ENCODE measurements around the gene NT5C2.

NT5C2 gene

GRCh38 chr10:103120546-103120945, 72.5 kb downstream of the NT5C2 start:
- no peak for DNase-seq

- no peak for DNase-seq
Observed at GRCh38 chr10:103117247-103117646, 75.8 kb downstream of the NT5C2 start.

- DNase-seq, result no peak
Observed at GRCh38 chr10:103114876-103115275, 78.2 kb downstream of the NT5C2 start.

- peak; percentile 22 for DNase-seq
Observed at GRCh38 chr10:103111918-103112877, 80.9 kb downstream of the NT5C2 start.

- DNase-seq, result peak; percentile 3
Observed at GRCh38 chr10:103111031-103111917, 81.8 kb downstream of the NT5C2 start.

- DNase-seq, result no peak
Observed at GRCh38 chr10:103110407-103110806, 82.7 kb downstream of the NT5C2 start.

GRCh38 chr10:103109821-103110220, 83.3 kb downstream of the NT5C2 start:
- no peak for DNase-seq

- no peak for DNase-seq
Observed at GRCh38 chr10:103106539-103106938, 86.5 kb downstream of the NT5C2 start.

- no peak for DNase-seq
Observed at GRCh38 chr10:103105462-103105861, 87.6 kb downstream of the NT5C2 start.

- no peak for DNase-seq
Observed at GRCh38 chr10:103104721-103105120, 88.4 kb downstream of the NT5C2 start.

GRCh38 chr10:103103989-103104388, 89.1 kb downstream of the NT5C2 start:
- no peak for DNase-seq

- DNase-seq, result no peak
Observed at GRCh38 chr10:103102195-103102594, 90.9 kb downstream of the NT5C2 start.

GRCh38 chr10:103100620-103101019, 92.5 kb downstream of the NT5C2 start:
- DNase-seq, result no peak

GRCh38 chr10:103098240-103098639, 94.8 kb downstream of the NT5C2 start:
- no peak for DNase-seq

GRCh38 chr10:103096130-103096529, 96.9 kb downstream of the NT5C2 start:
- no peak for DNase-seq

- DNase-seq, result no peak
Observed at GRCh38 chr10:103095005-103095404, 98.1 kb downstream of the NT5C2 start.

- no peak for DNase-seq
Observed at GRCh38 chr10:103090911-103091310, 102.2 kb downstream of the NT5C2 start.

- no peak for DNase-seq
Observed at GRCh38 chr10:103089493-103089892, 103.6 kb downstream of the NT5C2 start.

- no peak for DNase-seq
Observed at GRCh38 chr10:103086799-103087198, 106.3 kb downstream of the NT5C2 start.

- no peak for DNase-seq
Observed at GRCh38 chr10:103086261-103086660, 106.8 kb downstream of the NT5C2 start.

GRCh38 chr10:103083977-103084320, 109.1 kb downstream of the NT5C2 start:
- DNase-seq, result no peak

- DNase-seq, result no peak
Observed at GRCh38 chr10:103083266-103083976, 109.7 kb downstream of the NT5C2 start.

- DNase-seq, result no peak
Observed at GRCh38 chr10:103082683-103083082, 110.4 kb downstream of the NT5C2 start.

All from NCI-H1105 treated with DMSO at 0.1 percent for 48 hours (cell line).